Measurements from ENCODE around the gene PKLR. TPM values are rescaled to one million over a fixed set of nuclear protein-coding genes. Genes with fewer than 3 reads are reported as not detected.

PKLR gene
- polyA plus RNA-seq, 1 of the 3 experiments (the other 2 are of a cell fraction): not detected

DNA sequence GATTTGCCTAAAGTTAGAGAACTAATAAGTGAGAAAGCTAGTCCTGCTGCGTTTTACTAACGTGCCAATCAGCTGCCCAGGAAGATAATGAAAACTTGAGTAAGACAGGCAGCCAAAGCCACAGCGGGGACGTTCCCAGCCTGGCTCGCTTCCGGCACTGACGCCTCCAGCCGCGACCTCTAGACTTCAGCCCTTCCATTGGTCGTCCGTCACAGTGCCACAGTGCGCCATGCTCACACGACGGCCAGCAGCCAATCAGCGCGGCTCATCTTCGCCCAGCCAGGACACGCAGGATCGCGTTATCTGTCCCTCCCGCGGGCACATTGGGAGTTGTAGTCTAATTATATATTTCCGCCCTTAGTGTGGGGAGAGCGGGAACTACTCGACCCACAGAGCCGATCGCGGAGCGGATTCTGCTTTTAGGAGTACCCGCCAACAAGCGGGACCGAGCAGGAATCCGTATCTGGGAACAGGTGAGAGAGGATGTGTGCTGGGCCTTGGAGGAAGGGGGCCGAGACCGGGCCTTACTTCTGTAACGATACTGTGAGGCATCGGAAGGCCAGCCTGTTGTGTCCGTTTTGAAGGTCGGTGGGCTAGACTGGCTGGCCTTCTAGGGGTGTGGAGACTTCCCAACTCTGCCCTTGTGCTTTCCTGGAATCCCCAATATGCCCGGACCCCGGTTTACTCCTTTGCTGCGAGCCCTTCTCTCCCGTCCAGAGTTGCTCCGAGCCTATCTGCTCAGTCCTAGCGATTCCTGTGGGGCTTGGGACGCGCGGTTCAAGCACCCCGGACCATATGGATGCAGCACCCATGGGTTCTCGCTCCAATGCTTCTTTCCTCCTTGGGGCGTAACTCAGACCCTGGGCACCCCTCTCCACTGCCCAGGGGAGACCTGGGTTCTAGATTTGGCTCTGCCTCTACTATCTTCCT, 7.5 kb upstream of the PKLR start, which contains the start of gene FDPS (continued):
- TF ChIP-seq, protein P1, sequence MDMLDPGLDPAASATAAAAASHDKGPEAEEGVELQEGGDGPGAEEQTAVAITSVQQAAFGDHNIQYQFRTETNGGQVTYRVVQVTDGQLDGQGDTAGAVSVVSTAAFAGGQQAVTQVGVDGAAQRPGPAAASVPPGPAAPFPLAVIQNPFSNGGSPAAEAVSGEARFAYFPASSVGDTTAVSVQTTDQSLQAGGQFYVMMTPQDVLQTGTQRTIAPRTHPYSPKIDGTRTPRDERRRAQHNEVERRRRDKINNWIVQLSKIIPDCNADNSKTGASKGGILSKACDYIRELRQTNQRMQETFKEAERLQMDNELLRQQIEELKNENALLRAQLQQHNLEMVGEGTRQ (IDR thresholded peaks at IDR 0.05; ENCODE audit: borderline replicate concordance, low read depth, low read length): 0 out of 2 replicates have a peak, but pooled peaks have one; percentile 21
- TF ChIP-seq RCOR1 (IDR thresholded peaks at IDR 0.05; ENCODE audit: low read length) (no peak), ELF1 (IDR thresholded peaks at IDR 0.05) (peak; percentile 92), EZH2phosphoT487 (IDR thresholded peaks at IDR 0.05; ENCODE audit: borderline replicate concordance, low read depth) (no peak), MXI1 (IDR thresholded peaks at IDR 0.05; ENCODE audit: low read depth, low read length) (peak; percentile 60; the same call in 1 of the 2 replicates), NRF1 (IDR thresholded peaks at IDR 0.05; ENCODE audit: low read depth, low read length) (0 out of 2 replicates have a peak, but pooled peaks have one; percentile 10), FOSL2 (IDR thresholded peaks at IDR 0.05; ENCODE audit: borderline replicate concordance, low read depth) (no peak), CHD2 (IDR thresholded peaks at IDR 0.05; ENCODE audit: low read length, partially characterized antibody) (peak; percentile 99), POLR2AphosphoS5 (IDR thresholded peaks at IDR 0.05; ENCODE audit: low read depth, low read length) (peak; percentile 84), GABPA (IDR thresholded peaks at IDR 0.05; ENCODE audit: low read depth) (peak; percentile 69), SMC3 (IDR thresholded peaks at IDR 0.05; ENCODE audit: low read depth, low read length) (no peak), TEAD4 (IDR thresholded peaks at IDR 0.05; ENCODE audit: borderline replicate concordance, insufficient read depth) (no peak), NFIC (IDR thresholded peaks at IDR 0.05; ENCODE audit: borderline replicate concordance) (no peak; the same call in 1 of the 2 replicates), RAD21 (IDR thresholded peaks at IDR 0.05; ENCODE audit: low read length) (no peak), YY1 (IDR thresholded peaks at IDR 0.05; ENCODE audit: low read depth) (0 out of 2 replicates have a peak, but pooled peaks have one; percentile 45), FOXJ3 (CRISPR knock-in tag; IDR thresholded peaks at IDR 0.05) (no peak), JUND (IDR thresholded peaks at IDR 0.05) (no peak), TCF12 (IDR thresholded peaks at IDR 0.05) (no peak), EP300 (IDR thresholded peaks at IDR 0.05; ENCODE audit: borderline replicate concordance in 1 of 2, low read depth in 1 of 2, low read length in 1 of 2) (no peak), TAF1 (IDR thresholded peaks at IDR 0.05; ENCODE audit: borderline replicate concordance, low read depth, low read length) (peak; percentile 41), RXRA (IDR thresholded peaks at IDR 0.05; ENCODE audit: borderline replicate concordance, low read depth) (no peak), SIN3A (IDR thresholded peaks at IDR 0.05; ENCODE audit: borderline replicate concordance, low read depth, low read length) (peak; percentile 86; the same call in 1 of the 2 replicates)
- TF ChIP-seq, protein P2, sequence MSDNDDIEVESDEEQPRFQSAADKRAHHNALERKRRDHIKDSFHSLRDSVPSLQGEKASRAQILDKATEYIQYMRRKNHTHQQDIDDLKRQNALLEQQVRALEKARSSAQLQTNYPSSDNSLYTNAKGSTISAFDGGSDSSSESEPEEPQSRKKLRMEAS (IDR thresholded peaks at IDR 0.05; ENCODE audit: low read depth): no peak; the same call in 1 of the 2 replicates
- TF ChIP-seq, protein P3, sequence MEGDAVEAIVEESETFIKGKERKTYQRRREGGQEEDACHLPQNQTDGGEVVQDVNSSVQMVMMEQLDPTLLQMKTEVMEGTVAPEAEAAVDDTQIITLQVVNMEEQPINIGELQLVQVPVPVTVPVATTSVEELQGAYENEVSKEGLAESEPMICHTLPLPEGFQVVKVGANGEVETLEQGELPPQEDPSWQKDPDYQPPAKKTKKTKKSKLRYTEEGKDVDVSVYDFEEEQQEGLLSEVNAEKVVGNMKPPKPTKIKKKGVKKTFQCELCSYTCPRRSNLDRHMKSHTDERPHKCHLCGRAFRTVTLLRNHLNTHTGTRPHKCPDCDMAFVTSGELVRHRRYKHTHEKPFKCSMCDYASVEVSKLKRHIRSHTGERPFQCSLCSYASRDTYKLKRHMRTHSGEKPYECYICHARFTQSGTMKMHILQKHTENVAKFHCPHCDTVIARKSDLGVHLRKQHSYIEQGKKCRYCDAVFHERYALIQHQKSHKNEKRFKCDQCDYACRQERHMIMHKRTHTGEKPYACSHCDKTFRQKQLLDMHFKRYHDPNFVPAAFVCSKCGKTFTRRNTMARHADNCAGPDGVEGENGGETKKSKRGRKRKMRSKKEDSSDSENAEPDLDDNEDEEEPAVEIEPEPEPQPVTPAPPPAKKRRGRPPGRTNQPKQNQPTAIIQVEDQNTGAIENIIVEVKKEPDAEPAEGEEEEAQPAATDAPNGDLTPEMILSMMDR (IDR thresholded peaks at IDR 0.05): no peak
- TF ChIP-seq, protein P4, sequence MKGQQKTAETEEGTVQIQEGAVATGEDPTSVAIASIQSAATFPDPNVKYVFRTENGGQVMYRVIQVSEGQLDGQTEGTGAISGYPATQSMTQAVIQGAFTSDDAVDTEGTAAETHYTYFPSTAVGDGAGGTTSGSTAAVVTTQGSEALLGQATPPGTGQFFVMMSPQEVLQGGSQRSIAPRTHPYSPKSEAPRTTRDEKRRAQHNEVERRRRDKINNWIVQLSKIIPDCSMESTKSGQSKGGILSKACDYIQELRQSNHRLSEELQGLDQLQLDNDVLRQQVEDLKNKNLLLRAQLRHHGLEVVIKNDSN (IDR thresholded peaks at IDR 0.05; ENCODE audit: borderline replicate concordance, low read depth): peak; percentile 82; the same call in 1 of the 2 replicates
- TF ChIP-seq, protein P5, sequence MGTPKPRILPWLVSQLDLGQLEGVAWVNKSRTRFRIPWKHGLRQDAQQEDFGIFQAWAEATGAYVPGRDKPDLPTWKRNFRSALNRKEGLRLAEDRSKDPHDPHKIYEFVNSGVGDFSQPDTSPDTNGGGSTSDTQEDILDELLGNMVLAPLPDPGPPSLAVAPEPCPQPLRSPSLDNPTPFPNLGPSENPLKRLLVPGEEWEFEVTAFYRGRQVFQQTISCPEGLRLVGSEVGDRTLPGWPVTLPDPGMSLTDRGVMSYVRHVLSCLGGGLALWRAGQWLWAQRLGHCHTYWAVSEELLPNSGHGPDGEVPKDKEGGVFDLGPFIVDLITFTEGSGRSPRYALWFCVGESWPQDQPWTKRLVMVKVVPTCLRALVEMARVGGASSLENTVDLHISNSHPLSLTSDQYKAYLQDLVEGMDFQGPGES (IDR thresholded peaks at IDR 0.05; ENCODE audit: low read depth, low read length): peak; percentile 27; the same call in 1 of the 2 replicates
- TF ChIP-seq, protein P6, sequence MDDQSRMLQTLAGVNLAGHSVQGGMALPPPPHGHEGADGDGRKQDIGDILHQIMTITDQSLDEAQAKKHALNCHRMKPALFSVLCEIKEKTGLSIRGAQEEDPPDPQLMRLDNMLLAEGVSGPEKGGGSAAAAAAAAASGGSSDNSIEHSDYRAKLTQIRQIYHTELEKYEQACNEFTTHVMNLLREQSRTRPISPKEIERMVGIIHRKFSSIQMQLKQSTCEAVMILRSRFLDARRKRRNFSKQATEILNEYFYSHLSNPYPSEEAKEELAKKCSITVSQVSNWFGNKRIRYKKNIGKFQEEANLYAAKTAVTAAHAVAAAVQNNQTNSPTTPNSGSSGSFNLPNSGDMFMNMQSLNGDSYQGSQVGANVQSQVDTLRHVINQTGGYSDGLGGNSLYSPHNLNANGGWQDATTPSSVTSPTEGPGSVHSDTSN (IDR thresholded peaks at IDR 0.05): peak; percentile 75
